DMS79 (cell line): ENCODE data around the gene ODAPH.

Experiments
- DNase-seq: peaks from one replicate; lab custom pipeline; 2025; lab: John Stamatoyannopoulos, UW

ODAPH gene

GRCh38 chr4:75544870-75545269, 11.0 kb upstream of the ODAPH start:
- DNase-seq, result no peak

GRCh38 chr4:75545526-75545925, 10.3 kb upstream of the ODAPH start:
- DNase-seq, result no peak

- no peak for DNase-seq
These were observed 8.0 kb upstream of the ODAPH start for GRCh38 chr4:75547647-75548387.

GRCh38 chr4:75549019-75549418, 6.8 kb upstream of the ODAPH start:
- DNase-seq, result no peak

GRCh38 chr4:75552452-75552851, 3.4 kb upstream of the ODAPH start:
- DNase-seq, result no peak

GRCh38 chr4:75557696-75558095, 1.8 kb downstream of the ODAPH start:
- DNase-seq, result peak; percentile 31

GRCh38 chr4:75561789-75562188, 5.9 kb downstream of the ODAPH start:
- DNase-seq, result no peak

GRCh38 chr4:75564023-75564422, 8.2 kb downstream of the ODAPH start:
- DNase-seq, result no peak

- no peak for DNase-seq
These were observed 9.6 kb downstream of the ODAPH start for GRCh38 chr4:75565481-75565880.

- no peak for DNase-seq
These were observed 11.0 kb downstream of the ODAPH start for GRCh38 chr4:75566911-75567310.

- no peak for DNase-seq
These were observed 11.9 kb downstream of the ODAPH start for GRCh38 chr4:75567725-75568124.

- no peak for DNase-seq
These were observed 28.2 kb downstream of the ODAPH start for GRCh38 chr4:75584067-75584466.

GRCh38 chr4:75593393-75593792, 37.5 kb downstream of the ODAPH start:
- DNase-seq, result no peak

- no peak for DNase-seq
These were observed 40.2 kb downstream of the ODAPH start for GRCh38 chr4:75596061-75596460.

GRCh38 chr4:75598390-75598789, 42.5 kb downstream of the ODAPH start:
- DNase-seq, result no peak

- DNase-seq, result no peak
These were observed 43.8 kb downstream of the ODAPH start for GRCh38 chr4:75599647-75600046.

- DNase-seq, result no peak
These were observed 50.1 kb downstream of the ODAPH start for GRCh38 chr4:75605928-75606327.

- no peak for DNase-seq
These were observed 56.4 kb downstream of the ODAPH start for GRCh38 chr4:75612306-75612705.
